Measurements from ENCODE around the gene RPL13A.
A peak's percentile ranks its signal among the peaks of the same experiment; 100 is the strongest.

RPL13A gene

GRCh38 chr19:49490287-49491029 lies 3.0 kb downstream of the RPL13A start:
- Histone ChIP-seq H3K27me3 (ENCODE audit: control insufficient read depth in 5 of 5, insufficient read depth in 4 of 5, low read length in 5 of 5) (peaks cover 0 to 3% (median 0%) of the 10 kb centered on the region in 5 donors), H3K9me3 (ENCODE audit: control insufficient read depth in 5 of 5, low read length in 5 of 5) (no peaks in the 10 kb centered on the region), H3K9ac (ENCODE audit: low read length in 5 of 5) (peak overlapping the region in 1 of 5 donors; percentile 41), H3K36me3 (ENCODE audit: control insufficient read depth in 5 of 5, insufficient read depth in 5 of 5, low read length in 5 of 5) (peaks cover 3 to 42% (median 38%) of the 10 kb centered on the region in 5 donors), H3K4me3 (ENCODE audit: low read depth in 1 of 5, low read length in 5 of 5) (no peak overlapping the region), H3K27ac (ENCODE audit: low read depth, low read length) (peak overlapping the region; percentile 86), H3K4me1 (ENCODE audit: control insufficient read depth in 5 of 5, insufficient read depth in 5 of 5, low read length in 5 of 5) (peaks cover 11 to 35% (median 31%) of the 10 kb centered on the region in 5 donors)

DNA sequence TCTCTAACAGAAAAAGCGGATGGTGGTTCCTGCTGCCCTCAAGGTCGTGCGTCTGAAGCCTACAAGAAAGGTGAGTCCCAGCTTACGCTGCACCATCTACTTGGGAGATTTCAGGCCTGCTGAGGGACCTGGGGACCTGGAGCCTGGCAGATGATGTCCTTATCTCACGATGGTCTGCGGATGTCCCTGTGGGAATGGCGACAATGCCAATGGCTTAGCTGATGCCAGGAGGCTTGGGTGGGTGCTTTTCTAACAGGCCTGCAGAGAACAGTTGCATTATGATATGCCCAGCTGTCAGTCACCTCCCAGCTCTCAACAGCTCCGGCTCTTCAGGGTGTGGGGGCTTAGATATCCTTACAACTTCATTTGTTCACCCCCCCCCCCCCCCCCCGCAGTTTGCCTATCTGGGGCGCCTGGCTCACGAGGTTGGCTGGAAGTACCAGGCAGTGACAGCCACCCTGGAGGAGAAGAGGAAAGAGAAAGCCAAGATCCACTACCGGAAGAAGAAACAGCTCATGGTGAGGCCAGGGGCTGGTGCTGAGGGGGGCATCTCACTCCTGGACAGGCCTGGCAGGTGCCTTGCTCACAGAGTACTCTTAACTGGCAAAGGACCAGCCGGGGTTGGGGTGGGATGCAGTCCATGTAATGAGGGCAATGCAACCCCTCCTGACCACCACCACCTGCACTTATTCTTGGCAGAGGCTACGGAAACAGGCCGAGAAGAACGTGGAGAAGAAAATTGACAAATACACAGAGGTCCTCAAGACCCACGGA lies 3.8 kb downstream of the RPL13A start:
- H3K27ac ChIP-seq (ENCODE audit: low read depth, low read length), result no peak overlapping the region
- H3K27me3 ChIP-seq (ENCODE audit: control insufficient read depth in 5 of 5, insufficient read depth in 4 of 5, low read length in 5 of 5), result peaks cover 0 to 3% (median 0%) of the 10 kb centered on the region in 5 donors
- H3K4me1 ChIP-seq (ENCODE audit: control insufficient read depth in 5 of 5, insufficient read depth in 5 of 5, low read length in 5 of 5), result peaks cover 13 to 39% (median 31%) of the 10 kb centered on the region in 5 donors
- no peaks in the 10 kb centered on the region for H3K9me3 ChIP-seq (ENCODE audit: control insufficient read depth in 5 of 5, low read length in 5 of 5)
- H3K9ac ChIP-seq (ENCODE audit: low read length in 5 of 5), result no peak overlapping the region
- peaks cover 3 to 42% (median 38%) of the 10 kb centered on the region in 5 donors for H3K36me3 ChIP-seq (ENCODE audit: control insufficient read depth in 5 of 5, insufficient read depth in 5 of 5, low read length in 5 of 5)
- H3K4me3 ChIP-seq (ENCODE audit: low read depth in 1 of 5, low read length in 5 of 5), result no peak overlapping the region

GRCh38 chr19:49491804-49492572 lies 4.6 kb downstream of the RPL13A start:
- peaks cover 0 to 3% (median 0%) of the 10 kb centered on the region in 5 donors for H3K27me3 ChIP-seq (ENCODE audit: control insufficient read depth in 5 of 5, insufficient read depth in 4 of 5, low read length in 5 of 5)
- H3K36me3 ChIP-seq (ENCODE audit: control insufficient read depth in 5 of 5, insufficient read depth in 5 of 5, low read length in 5 of 5), result peaks cover 3 to 42% (median 38%) of the 10 kb centered on the region in 5 donors
- no peak overlapping the region for H3K9ac ChIP-seq (ENCODE audit: low read length in 5 of 5)
- H3K4me1 ChIP-seq (ENCODE audit: control insufficient read depth in 5 of 5, insufficient read depth in 5 of 5, low read length in 5 of 5), result peaks cover 13 to 42% (median 36%) of the 10 kb centered on the region in 5 donors
- H3K9me3 ChIP-seq (ENCODE audit: control insufficient read depth in 5 of 5, low read length in 5 of 5), result no peaks in the 10 kb centered on the region
- no peak overlapping the region for H3K4me3 ChIP-seq (ENCODE audit: low read depth in 1 of 5, low read length in 5 of 5)
- no peak overlapping the region for H3K27ac ChIP-seq (ENCODE audit: low read depth, low read length)

GRCh38 chr19:49492573-49493405 lies 5.4 kb downstream of the RPL13A start:
- no peak overlapping the region for H3K4me3 ChIP-seq (ENCODE audit: low read depth in 1 of 5, low read length in 5 of 5)
- peaks cover 3 to 49% (median 44%) of the 10 kb centered on the region in 5 donors for H3K36me3 ChIP-seq (ENCODE audit: control insufficient read depth in 5 of 5, insufficient read depth in 5 of 5, low read length in 5 of 5)
- H3K9ac ChIP-seq (ENCODE audit: low read length in 5 of 5), result no peak overlapping the region
- no peaks in the 10 kb centered on the region for H3K27me3 ChIP-seq (ENCODE audit: control insufficient read depth in 5 of 5, insufficient read depth in 4 of 5, low read length in 5 of 5)
- peaks cover 15 to 47% (median 42%) of the 10 kb centered on the region in 5 donors for H3K4me1 ChIP-seq (ENCODE audit: control insufficient read depth in 5 of 5, insufficient read depth in 5 of 5, low read length in 5 of 5)
- H3K9me3 ChIP-seq (ENCODE audit: control insufficient read depth in 5 of 5, low read length in 5 of 5), result no peaks in the 10 kb centered on the region
- H3K27ac ChIP-seq (ENCODE audit: low read depth, low read length), result no peak overlapping the region

DNA sequence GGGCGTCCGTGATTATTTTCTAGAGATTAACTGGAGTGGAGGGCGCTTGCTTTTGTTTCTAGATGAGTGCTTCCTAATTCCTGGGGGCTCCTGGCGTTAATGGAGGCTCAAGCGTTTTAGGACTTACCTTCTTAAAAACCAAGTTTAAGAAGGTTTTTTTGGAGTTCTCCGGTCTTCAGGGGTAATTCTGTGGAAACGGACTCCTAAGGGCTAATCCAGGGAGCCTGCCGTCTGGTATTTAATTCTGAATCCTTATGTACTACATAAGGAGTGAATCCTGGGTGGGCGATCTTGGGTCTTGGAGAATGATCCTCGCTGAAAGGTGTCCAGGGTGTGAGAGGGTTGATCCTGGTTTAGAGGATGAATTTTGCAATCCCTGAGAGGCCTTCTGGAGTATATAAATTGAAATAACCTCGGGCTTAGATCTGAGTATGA lies 9.2 kb downstream of the RPL13A start:
- H3K4me3 ChIP-seq (ENCODE audit: low read depth in 1 of 5, low read length in 5 of 5), result peak overlapping the region; percentile 86 to 93 (median 87)
- peaks cover 16 to 51% (median 46%) of the 10 kb centered on the region in 5 donors for H3K4me1 ChIP-seq (ENCODE audit: control insufficient read depth in 5 of 5, insufficient read depth in 5 of 5, low read length in 5 of 5)
- H3K27me3 ChIP-seq (ENCODE audit: control insufficient read depth in 5 of 5, insufficient read depth in 4 of 5, low read length in 5 of 5), result no peaks in the 10 kb centered on the region
- no peaks in the 10 kb centered on the region for H3K9me3 ChIP-seq (ENCODE audit: control insufficient read depth in 5 of 5, low read length in 5 of 5)
- H3K9ac ChIP-seq (ENCODE audit: low read length in 5 of 5), result peak overlapping the region; percentile 89 to 99 (median 92)
- peaks cover 5 to 45% (median 44%) of the 10 kb centered on the region in 5 donors for H3K36me3 ChIP-seq (ENCODE audit: control insufficient read depth in 5 of 5, insufficient read depth in 5 of 5, low read length in 5 of 5)
- peak overlapping the region; percentile 95 for H3K27ac ChIP-seq (ENCODE audit: low read depth, low read length)

DNA sequence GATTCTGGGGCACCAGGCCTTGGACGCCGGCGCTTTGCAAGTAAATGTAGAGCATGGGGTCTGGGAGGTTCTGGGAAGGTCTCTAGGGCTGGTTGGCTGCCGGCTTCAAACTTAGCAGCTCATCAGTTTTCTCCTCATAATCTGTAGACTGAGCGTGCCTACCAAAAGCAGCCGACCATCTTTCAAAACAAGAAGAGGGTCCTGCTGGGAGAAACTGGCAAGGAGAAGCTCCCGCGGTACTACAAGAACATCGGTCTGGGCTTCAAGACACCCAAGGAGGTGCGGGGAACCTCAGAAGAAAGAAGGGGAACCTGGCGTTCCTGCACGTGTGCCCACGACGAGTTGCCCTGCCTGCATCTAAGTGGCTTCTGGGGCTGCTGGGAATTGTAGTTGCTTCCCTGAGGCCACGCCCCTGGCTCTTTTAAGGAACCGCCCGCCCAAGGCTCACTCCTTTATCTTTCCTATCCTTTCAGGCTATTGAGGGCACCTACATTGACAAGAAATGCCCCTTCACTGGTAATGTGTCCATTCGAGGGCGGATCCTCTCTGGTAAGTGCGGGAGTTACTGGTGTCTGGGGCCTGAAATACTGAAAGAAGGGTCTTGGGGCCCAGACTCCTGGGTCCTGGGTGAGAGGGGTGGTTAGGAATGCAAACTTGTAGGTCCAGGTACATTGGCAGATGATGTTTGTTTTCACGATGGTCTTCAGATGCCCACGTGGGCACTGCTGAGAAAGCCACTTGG lies 9.8 kb downstream of the RPL13A start:
- Histone ChIP-seq H3K9me3 (ENCODE audit: control insufficient read depth in 5 of 5, low read length in 5 of 5) (no peaks in the 10 kb centered on the region), H3K4me3 (ENCODE audit: low read depth in 1 of 5, low read length in 5 of 5) (peak overlapping the region; percentile 86 to 93 (median 87)), H3K27me3 (ENCODE audit: control insufficient read depth in 5 of 5, insufficient read depth in 4 of 5, low read length in 5 of 5) (no peaks in the 10 kb centered on the region), H3K9ac (ENCODE audit: low read length in 5 of 5) (peak overlapping the region; percentile 89 to 99 (median 92)), H3K4me1 (ENCODE audit: control insufficient read depth in 5 of 5, insufficient read depth in 5 of 5, low read length in 5 of 5) (peaks cover 16 to 51% (median 46%) of the 10 kb centered on the region in 5 donors), H3K27ac (ENCODE audit: low read depth, low read length) (peak overlapping the region; percentile 95), H3K36me3 (ENCODE audit: control insufficient read depth in 5 of 5, insufficient read depth in 5 of 5, low read length in 5 of 5) (peaks cover 5 to 39% (median 38%) of the 10 kb centered on the region in 5 donors)

DNA sequence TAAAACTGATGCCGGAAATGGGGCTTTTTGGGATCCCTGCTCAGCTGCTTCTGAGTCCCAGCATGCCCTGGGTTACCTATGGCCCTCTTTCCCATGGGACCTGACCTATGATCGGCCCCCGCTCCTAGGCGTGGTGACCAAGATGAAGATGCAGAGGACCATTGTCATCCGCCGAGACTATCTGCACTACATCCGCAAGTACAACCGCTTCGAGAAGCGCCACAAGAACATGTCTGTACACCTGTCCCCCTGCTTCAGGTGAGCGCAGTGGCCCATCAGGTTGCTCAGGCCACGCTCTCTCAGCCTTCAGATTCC lies 10.3 kb downstream of the RPL13A start:
- H3K27ac ChIP-seq (ENCODE audit: low read depth, low read length), result peak overlapping the region; percentile 95
- peak overlapping the region in 3 of 5 donors; percentile 92 to 99 (median 95) for H3K9ac ChIP-seq (ENCODE audit: low read length in 5 of 5)
- peaks cover 3 to 34% (median 33%) of the 10 kb centered on the region in 5 donors for H3K36me3 ChIP-seq (ENCODE audit: control insufficient read depth in 5 of 5, insufficient read depth in 5 of 5, low read length in 5 of 5)
- H3K4me3 ChIP-seq (ENCODE audit: low read depth in 1 of 5, low read length in 5 of 5), result peak overlapping the region in 3 of 5 donors; percentile 86 to 93 (median 87)
- H3K27me3 ChIP-seq (ENCODE audit: control insufficient read depth in 5 of 5, insufficient read depth in 4 of 5, low read length in 5 of 5), result no peaks in the 10 kb centered on the region
- no peaks in the 10 kb centered on the region for H3K9me3 ChIP-seq (ENCODE audit: control insufficient read depth in 5 of 5, low read length in 5 of 5)
- H3K4me1 ChIP-seq (ENCODE audit: control insufficient read depth in 5 of 5, insufficient read depth in 5 of 5, low read length in 5 of 5), result peaks cover 16 to 52% (median 46%) of the 10 kb centered on the region in 5 donors

GRCh38 chr19:49498475-49498874 lies 11.1 kb downstream of the RPL13A start:
- Histone ChIP-seq H3K36me3 (ENCODE audit: control insufficient read depth in 5 of 5, insufficient read depth in 5 of 5, low read length in 5 of 5) (peaks cover 2 to 30% (median 29%) of the 10 kb centered on the region in 5 donors), H3K4me3 (ENCODE audit: low read depth in 1 of 5, low read length in 5 of 5) (peak overlapping the region in 1 of 5 donors; percentile 66), H3K27ac (ENCODE audit: low read depth, low read length) (peak overlapping the region; percentile 72), H3K27me3 (ENCODE audit: control insufficient read depth in 5 of 5, insufficient read depth in 4 of 5, low read length in 5 of 5) (no peaks in the 10 kb centered on the region), H3K4me1 (ENCODE audit: control insufficient read depth in 5 of 5, insufficient read depth in 5 of 5, low read length in 5 of 5) (peaks cover 16 to 59% (median 51%) of the 10 kb centered on the region in 5 donors), H3K9ac (ENCODE audit: low read length in 5 of 5) (peak overlapping the region in 2 of 5 donors; percentile 54 to 92), H3K9me3 (ENCODE audit: control insufficient read depth in 5 of 5, low read length in 5 of 5) (no peaks in the 10 kb centered on the region)

All from subcutaneous abdominal adipose tissue (tissue), 5 donors.